ENCODE data around the gene GOLGA6L2.

- TF ChIP-seq CTCF (IDR thresholded peaks at IDR 0.05; ENCODE audit: control extremely low read depth in 1 of 3, insufficient read depth in 1 of 3, low read depth in 1 of 3, low read length in 3 of 3) (no peak), SP1 (IDR thresholded peaks at IDR 0.05; ENCODE audit: low read depth, low read length) (no peak), ATF2 (IDR thresholded peaks at IDR 0.05; ENCODE audit: low read length) (no peak), SIN3A (conservative IDR thresholded peaks at IDR 0.05 in 1 of 2, IDR thresholded peaks at IDR 0.05 in 1 of 2; ENCODE audit: low read depth in 1 of 2, low read length in 2 of 2) (no peak), POLR2AphosphoS5 (IDR thresholded peaks at IDR 0.05; ENCODE audit: low read depth, low read length) (no peak), POLR2A (IDR thresholded peaks at IDR 0.05; ENCODE audit: control extremely low read depth in 1 of 2, low read depth in 2 of 2, low read length in 2 of 2) (no peak), JUN (IDR thresholded peaks at IDR 0.05; ENCODE audit: low read depth, low read length) (no peak)
These were observed 31.6 kb downstream of the GOLGA6L2 start for GRCh38 chr15:23415321-23415865.

All from H1 (cell line).